IgD-negative memory B cell (primary cell): Measurements from ENCODE around the gene NELFA. TPM values are rescaled to one million over a fixed set of nuclear protein-coding genes. Genes with fewer than 3 reads are reported as not detected.
A peak's percentile ranks its signal among the peaks of the same experiment; 100 is the strongest.
"Not testable (repeated sequence)": the region's sequence is repeated elsewhere in the genome, so short reads cannot be mapped to it uniquely, and the experiment has no call there.

ENCODE experiments used
- H3K27ac Mint-ChIP-seq, 3 donors: one replicate each; pipeline ENCODE4 v1.8.0; 2020 to 2022; ENCODE audit warnings: mild to moderate bottlenecking in 3 of 3, mixed read lengths in 3 of 3, moderate library complexity in 1 of 3
- H3K27me3 Mint-ChIP-seq: one replicate; pipeline ENCODE4 v1.8.0; 2021; ENCODE audit warnings: mixed read lengths
- H3K36me3 Mint-ChIP-seq: one replicate; pipeline ENCODE4 v1.8.0; 2020; ENCODE audit warnings: mild to moderate bottlenecking, mixed read lengths
- H3K4me1 Mint-ChIP-seq, 3 donors: one replicate each; pipeline ENCODE4 v1.8.0; 2020 to 2022; ENCODE audit warnings: mixed read lengths in 3 of 3, mild to moderate bottlenecking in 1 of 3
- H3K4me3 Mint-ChIP-seq, 4 donors: one replicate each; pipeline ENCODE4 v1.8.0; 2020 to 2022; ENCODE audit warnings: mild to moderate bottlenecking in 4 of 4, mixed read lengths in 4 of 4, moderate library complexity in 3 of 4
- H3K9me3 Mint-ChIP-seq, 3 donors: one replicate each; pipeline ENCODE4 v1.8.0; 2020 to 2021; ENCODE audit warnings: mixed read lengths in 3 of 3, mild to moderate bottlenecking in 1 of 3
- polyA plus RNA-seq: library from polyadenylated mRNA; unstranded; fragments of 300-500 nt; fragmentation: Illumina TruSeq; gene quantifications from one replicate; pipeline ENCODE4 v1.2.3, GENCODE V29; 2021

The NELFA gene
- polyA plus RNA-seq, 1 donor from 2014 or later: 44.7 TPM

DNA sequence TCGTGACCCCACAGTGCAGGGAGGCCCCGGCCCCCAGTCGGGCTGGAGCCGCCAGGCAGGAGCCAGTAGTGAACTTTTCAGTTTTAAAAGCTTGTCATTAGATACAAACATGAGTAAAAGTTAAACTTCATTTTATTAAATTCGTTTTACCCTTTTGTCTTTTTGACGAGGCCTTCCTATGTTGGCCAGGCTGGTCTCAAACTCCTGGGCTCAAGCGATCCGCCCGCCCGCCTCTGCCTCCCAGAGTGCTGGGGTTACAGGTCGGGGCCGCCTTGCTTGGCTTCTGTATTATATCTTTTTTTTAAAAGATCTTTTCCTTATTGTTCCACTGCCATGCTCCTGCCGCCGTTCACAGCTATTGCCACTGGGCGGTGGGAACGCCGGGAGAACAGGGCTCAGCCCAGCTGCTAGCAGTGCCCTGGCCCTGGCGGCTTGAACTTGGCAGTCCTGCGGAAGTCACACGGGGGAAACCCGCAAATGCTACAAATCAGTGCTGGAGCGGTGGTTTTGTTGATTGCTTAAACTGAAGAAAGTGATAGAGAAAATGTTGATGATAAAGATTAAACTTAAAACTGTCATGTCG lies 968 bp upstream of the NELFA start:
- Mint-ChIP-seq H3K4me1 (peaks cover 18 to 33% (median 25%) of the 10 kb centered on the region in 3 donors), H3K9me3 (no peaks in the 10 kb centered on the region), H3K27me3 (peaks cover 2% of the 10 kb centered on the region), H3K4me3 (peak overlapping the region; percentile 91 to 99 (median 96)), H3K27ac (peak overlapping the region; percentile 87 to 98 (median 95)), H3K36me3 (no peaks in the 10 kb centered on the region)

GRCh38 chr4:2008671-2008920 lies 178 bp downstream of the NELFA start:
- Mint-ChIP-seq H3K36me3 (no peaks in the 10 kb centered on the region), H3K4me1 (peaks cover 18 to 33% (median 25%) of the 10 kb centered on the region in 3 donors), H3K27me3 (no peaks in the 10 kb centered on the region), H3K4me3 (peak overlapping the region; percentile 91 to 99 (median 96)), H3K9me3 (no peaks in the 10 kb centered on the region), H3K27ac (peak overlapping the region; percentile 95 to 98 (median 95))

- H3K4me3 Mint-ChIP-seq: peak overlapping the region; percentile 91 to 99 (median 96)
- no peaks in the 10 kb centered on the region for H3K27me3 Mint-ChIP-seq
These were observed 737 bp downstream of the NELFA start for GRCh38 chr4:2007804-2008670.

GRCh38 chr4:2006956-2007653 lies 1.7 kb downstream of the NELFA start:
- peaks cover 23 to 44% (median 36%) of the 10 kb centered on the region in 3 donors for H3K4me1 Mint-ChIP-seq

More at GRCh38 chr4:2007804-2008670, 737 bp downstream of the NELFA start:
- peaks cover 1% of the 10 kb centered on the region for H3K36me3 Mint-ChIP-seq
- peaks cover 19 to 37% (median 28%) of the 10 kb centered on the region in 3 donors for H3K4me1 Mint-ChIP-seq
- H3K9me3 Mint-ChIP-seq: no peaks in the 10 kb centered on the region
- H3K27ac Mint-ChIP-seq: peak overlapping the region; percentile 73 to 98 (median 95)

DNA sequence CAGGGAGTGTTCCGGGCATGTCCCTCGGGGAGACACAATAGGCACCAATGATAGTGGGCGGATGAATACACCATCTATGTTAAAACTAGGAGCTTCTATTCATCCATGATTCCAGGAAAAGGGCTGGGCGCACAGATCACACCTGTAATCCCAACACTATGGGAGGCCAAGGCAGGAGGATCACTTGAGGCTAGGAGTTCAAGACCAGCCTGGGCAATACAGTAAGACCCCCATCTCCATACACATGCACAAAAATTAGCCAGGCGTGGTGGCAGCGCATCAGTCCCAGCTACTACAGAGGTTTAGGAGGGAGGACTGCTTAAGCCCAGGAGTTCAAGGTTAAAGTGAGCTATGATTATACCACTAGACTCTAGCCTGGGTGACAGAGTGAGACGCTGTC lies 2.4 kb downstream of the NELFA start:
- Mint-ChIP-seq H3K4me1 (peaks cover 23 to 44% (median 36%) of the 10 kb centered on the region in 3 donors), H3K4me3 (peak overlapping the region in 2 of 4 donors; percentile 15 to 96), H3K27ac (peak overlapping the region in 2 of 3 donors; percentile 67 to 94), H3K27me3 (no peaks in the 10 kb centered on the region), H3K36me3 (peaks cover 5% of the 10 kb centered on the region), H3K9me3 (no peaks in the 10 kb centered on the region)

More at GRCh38 chr4:2006956-2007653, 1.7 kb downstream of the NELFA start:
- Mint-ChIP-seq H3K27ac (peak overlapping the region in 2 of 3 donors; percentile 73 to 94), H3K36me3 (peaks cover 5% of the 10 kb centered on the region), H3K27me3 (no peaks in the 10 kb centered on the region), H3K9me3 (no peaks in the 10 kb centered on the region), H3K4me3 (peak overlapping the region; percentile 91 to 96 (median 94))

- H3K9me3 Mint-ChIP-seq: peaks cover 2 to 13% (median 2%) of the 10 kb centered on the region in 3 donors
- peak overlapping the region in 1 of 3 donors; percentile 71 for H3K27ac Mint-ChIP-seq
- H3K4me1 Mint-ChIP-seq: peaks cover 42 to 55% (median 44%) of the 10 kb centered on the region in 3 donors
- not testable (repeated sequence) for H3K27me3 Mint-ChIP-seq
- peak overlapping the region in 1 of 4 donors; percentile 37 for H3K4me3 Mint-ChIP-seq
- peaks cover 12% of the 10 kb centered on the region for H3K36me3 Mint-ChIP-seq
These were observed 5.4 kb downstream of the NELFA start for GRCh38 chr4:2003361-2003760.

DNA sequence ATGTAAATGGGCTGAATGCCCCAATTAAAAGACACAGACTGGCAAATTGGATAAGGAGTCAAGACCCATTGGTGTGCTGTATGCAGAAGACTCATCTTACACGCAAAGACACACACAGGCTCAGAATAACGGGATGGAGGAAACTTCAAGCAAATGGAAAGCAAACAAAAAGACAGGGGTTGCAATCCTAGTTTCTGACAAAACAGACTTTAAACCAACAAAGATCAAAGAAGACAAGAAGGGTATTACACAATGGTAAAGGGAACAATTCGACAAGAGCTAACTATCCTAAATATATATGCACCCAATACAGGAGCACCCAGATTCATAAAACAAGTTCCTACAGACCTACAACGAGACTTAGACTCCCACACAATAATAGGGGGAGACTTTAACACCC lies 9.5 kb downstream of the NELFA start:
- Mint-ChIP-seq H3K9me3 (peaks cover 4 to 25% (median 10%) of the 10 kb centered on the region in 3 donors), H3K36me3 (peaks cover 27% of the 10 kb centered on the region), H3K4me1 (peaks cover 25 to 37% (median 28%) of the 10 kb centered on the region in 3 donors)
- not testable (repeated sequence) for H3K4me3 Mint-ChIP-seq, H3K27ac Mint-ChIP-seq, H3K27me3 Mint-ChIP-seq

- no peaks in the 10 kb centered on the region for H3K27me3 Mint-ChIP-seq
- peaks cover 27% of the 10 kb centered on the region for H3K36me3 Mint-ChIP-seq
These were observed 10.5 kb downstream of the NELFA start for GRCh38 chr4:1998296-1998695.

DNA sequence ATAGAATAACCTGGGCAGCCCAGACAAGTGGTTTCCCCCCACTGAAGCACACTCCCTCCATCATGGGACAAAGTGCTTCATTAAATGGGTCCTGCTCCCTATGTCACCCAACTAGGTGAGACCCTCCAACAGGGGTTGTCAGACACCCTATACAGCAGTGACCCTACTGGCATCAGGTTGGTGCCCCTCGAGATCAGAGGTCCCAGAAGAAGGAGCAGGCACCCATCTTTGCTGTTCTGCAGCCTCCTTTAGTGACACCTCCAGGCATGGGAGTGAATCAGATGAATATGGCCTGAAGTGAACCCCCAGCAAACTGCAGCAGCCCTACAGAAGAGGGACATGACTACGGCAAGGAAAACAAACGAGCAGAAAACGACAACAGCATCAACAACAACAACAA lies 11.1 kb downstream of the NELFA start:
- peaks cover 20 to 31% (median 24%) of the 10 kb centered on the region in 3 donors for H3K4me1 Mint-ChIP-seq
- no peaks in the 10 kb centered on the region for H3K27me3 Mint-ChIP-seq
- no peak overlapping the region for H3K4me3 Mint-ChIP-seq
- peaks cover 4 to 25% (median 10%) of the 10 kb centered on the region in 3 donors for H3K9me3 Mint-ChIP-seq
- H3K36me3 Mint-ChIP-seq: peaks cover 24% of the 10 kb centered on the region
- H3K27ac Mint-ChIP-seq: no peak overlapping the region

More at GRCh38 chr4:1998296-1998695, 10.5 kb downstream of the NELFA start:
- H3K4me3 Mint-ChIP-seq: no peak overlapping the region
- H3K9me3 Mint-ChIP-seq: peaks cover 4 to 25% (median 10%) of the 10 kb centered on the region in 3 donors
- H3K27ac Mint-ChIP-seq: no peak overlapping the region
- peaks cover 25 to 35% (median 28%) of the 10 kb centered on the region in 3 donors for H3K4me1 Mint-ChIP-seq

DNA sequence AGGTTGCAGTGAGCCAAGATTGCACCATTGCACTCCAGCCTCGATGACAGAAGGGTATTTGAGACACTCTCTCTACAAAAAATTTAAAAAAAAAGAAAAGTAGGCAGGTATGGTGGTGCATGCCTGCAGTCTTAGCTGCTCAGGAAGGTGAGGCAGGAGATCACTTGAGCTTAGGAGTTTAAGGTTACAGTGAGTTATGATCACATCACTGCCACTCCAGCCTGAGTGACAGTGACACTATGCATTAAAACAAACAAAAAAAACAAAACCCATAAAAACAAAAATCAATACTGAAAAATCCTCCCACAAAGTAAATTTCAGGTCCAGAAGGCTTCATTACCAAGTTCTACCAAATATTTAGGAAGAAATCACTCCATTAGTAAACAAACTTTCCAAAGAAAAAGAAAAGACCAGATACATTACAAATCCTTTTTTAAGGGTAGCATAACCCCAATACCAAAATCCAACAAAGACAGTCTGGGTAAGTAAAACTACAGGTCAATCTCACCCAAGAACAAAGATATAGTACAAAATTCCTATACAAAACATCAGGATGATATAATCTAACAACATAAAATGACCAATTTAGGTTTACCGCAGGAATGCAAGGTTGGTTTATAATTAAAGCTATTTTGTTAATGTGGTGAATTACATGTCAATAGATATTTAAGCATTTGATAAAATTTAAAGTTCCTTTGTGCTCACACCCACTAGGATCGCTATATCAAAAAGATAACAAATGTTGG lies 11.7 kb downstream of the NELFA start:
- Mint-ChIP-seq H3K36me3 (peaks cover 22% of the 10 kb centered on the region), H3K9me3 (peaks cover 4 to 25% (median 10%) of the 10 kb centered on the region in 3 donors), H3K27me3 (no peaks in the 10 kb centered on the region), H3K4me1 (peaks cover 14 to 26% (median 24%) of the 10 kb centered on the region in 3 donors), H3K27ac (no peak overlapping the region), H3K4me3 (no peak overlapping the region)

GRCh38 chr4:1994938-1995337 lies 13.8 kb downstream of the NELFA start:
- Mint-ChIP-seq H3K4me3 (no peak overlapping the region), H3K27me3 (no peaks in the 10 kb centered on the region), H3K27ac (no peak overlapping the region), H3K9me3 (peaks cover 4 to 22% (median 10%) of the 10 kb centered on the region in 3 donors), H3K4me1 (peaks cover 8 to 16% (median 9%) of the 10 kb centered on the region in 3 donors), H3K36me3 (peaks cover 18% of the 10 kb centered on the region)

- not testable (repeated sequence) for H3K4me1 Mint-ChIP-seq, H3K4me3 Mint-ChIP-seq, H3K27ac Mint-ChIP-seq, H3K27me3 Mint-ChIP-seq
- peaks cover 17% of the 10 kb centered on the region for H3K36me3 Mint-ChIP-seq
- peaks cover 4 to 16% (median 10%) of the 10 kb centered on the region in 3 donors for H3K9me3 Mint-ChIP-seq
These were observed 14.9 kb downstream of the NELFA start for GRCh38 chr4:1993718-1994516.

DNA sequence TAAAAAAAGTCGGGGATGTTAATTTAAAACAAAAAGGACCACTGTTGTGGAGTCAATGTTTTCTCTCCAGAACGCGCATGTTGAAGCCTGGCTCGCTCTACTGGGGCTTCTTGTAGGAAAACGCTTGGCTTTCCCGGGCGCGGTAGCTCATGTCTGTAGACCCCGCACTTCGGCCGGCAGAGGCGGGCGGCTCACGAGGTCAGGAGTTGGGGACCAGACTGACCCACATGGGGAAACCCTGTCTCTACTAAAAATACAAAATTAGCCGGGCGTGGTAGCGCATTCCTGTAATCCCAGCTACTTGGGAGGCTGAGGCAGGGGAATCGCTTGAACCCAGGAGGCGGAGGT lies 15.6 kb downstream of the NELFA start:
- peaks cover 12% of the 10 kb centered on the region for H3K36me3 Mint-ChIP-seq
- H3K4me1 Mint-ChIP-seq: peaks cover 0 to 3% (median 2%) of the 10 kb centered on the region in 3 donors
- no peak overlapping the region for H3K27ac Mint-ChIP-seq
- no peak overlapping the region for H3K4me3 Mint-ChIP-seq
- H3K9me3 Mint-ChIP-seq: peaks cover 2 to 10% (median 5%) of the 10 kb centered on the region in 3 donors
- no peaks in the 10 kb centered on the region for H3K27me3 Mint-ChIP-seq
